Measurements from ENCODE around the gene BCAS1. TPM values are rescaled to one million over a fixed set of nuclear protein-coding genes. Genes with fewer than 3 reads are reported as not detected.

Gene BCAS1
- total RNA-seq, 1 experiment from 2014 or later: 1.2 TPM

DNA sequence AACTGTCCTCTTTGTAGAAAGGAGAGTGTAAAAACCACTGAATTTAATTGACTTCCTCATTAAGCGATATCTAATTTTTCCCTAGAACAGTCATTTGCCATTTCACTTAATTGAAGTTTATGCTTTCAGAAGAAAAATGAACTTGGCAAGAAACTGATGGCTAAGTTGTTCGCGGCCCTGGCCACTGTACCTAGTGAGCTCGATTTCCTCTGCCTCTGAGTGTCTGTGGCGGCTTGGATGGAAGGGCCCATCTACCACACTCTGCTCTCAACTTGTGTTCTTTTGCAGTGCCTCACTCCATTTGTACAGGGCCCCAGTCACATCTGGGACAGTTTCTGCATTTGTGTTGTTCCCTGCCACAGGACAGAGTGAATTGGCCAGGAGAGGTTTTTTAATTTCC is 102.9 kb downstream of the BCAS1 start:
- CTCF ChIA-PET: no interaction called here

DNA sequence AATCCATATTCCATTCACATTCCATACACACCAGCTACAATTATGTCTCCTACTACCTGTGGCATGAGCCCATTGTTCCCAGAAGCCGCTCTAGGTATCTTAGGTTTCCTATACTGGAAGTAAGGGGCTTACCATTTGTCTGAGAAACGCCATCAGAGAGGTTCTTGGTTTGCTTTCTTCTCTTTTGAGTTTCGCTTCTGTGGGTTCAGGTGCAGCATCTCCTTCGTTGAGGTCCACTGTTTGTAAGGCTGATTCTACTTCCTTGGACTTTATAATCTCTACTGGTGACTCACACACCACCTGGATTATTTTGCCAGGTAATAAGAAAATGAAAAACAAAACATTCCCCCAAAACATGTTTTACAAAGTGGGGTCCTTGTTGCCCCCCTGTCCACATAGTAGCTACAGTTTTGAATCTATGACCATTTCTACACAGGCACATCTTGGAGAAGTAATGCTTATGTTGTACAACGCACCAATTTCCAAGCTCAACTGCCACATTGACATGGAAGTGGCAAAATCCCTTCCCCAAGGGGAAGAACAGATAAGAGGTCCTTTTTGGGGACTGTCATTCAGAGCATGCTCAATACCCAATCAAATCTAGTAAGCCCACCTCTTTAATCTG is 103.5 kb downstream of the BCAS1 start:
- Mint-ChIP-seq H3K27me3 (ENCODE audit: insufficient read depth, unreplicated experiment) (peaks cover 26% of the 10 kb centered on the region), H3K4me1 (ENCODE audit: low read depth, unreplicated experiment) (no peaks in the 10 kb centered on the region), H3K27ac (ENCODE audit: unreplicated experiment) (no peak overlapping the region), H3K9me3 (ENCODE audit: unreplicated experiment) (no peaks in the 10 kb centered on the region), H3K4me3 (ENCODE audit: unreplicated experiment) (no peak overlapping the region), H3K36me3 (ENCODE audit: insufficient read depth, unreplicated experiment) (no peaks in the 10 kb centered on the region)
- Histone ChIP-seq H3K4me1 (no peaks in the 10 kb centered on the region), H3K36me3 (ENCODE audit: control insufficient read depth, insufficient read depth, low read length) (no peaks in the 10 kb centered on the region), H3K4me3 (ENCODE audit: low read depth, low read length) (no peak overlapping the region), H3K9me3 (no peaks in the 10 kb centered on the region), H3K27me3 (replicated peaks; ENCODE audit: control insufficient read depth, insufficient read depth, low read length) (peaks cover 2% of the 10 kb centered on the region; the same call in 1 of the 2 replicates)
- DNase-seq: no peak
- ChIA-PET POLR2A (no interaction called here), CTCF (no interaction called here)
- intact Hi-C loops (cut with micrococcal nuclease; ENCODE audit: unreplicated experiment): no loop called here
- TF ChIP-seq, protein P1, sequence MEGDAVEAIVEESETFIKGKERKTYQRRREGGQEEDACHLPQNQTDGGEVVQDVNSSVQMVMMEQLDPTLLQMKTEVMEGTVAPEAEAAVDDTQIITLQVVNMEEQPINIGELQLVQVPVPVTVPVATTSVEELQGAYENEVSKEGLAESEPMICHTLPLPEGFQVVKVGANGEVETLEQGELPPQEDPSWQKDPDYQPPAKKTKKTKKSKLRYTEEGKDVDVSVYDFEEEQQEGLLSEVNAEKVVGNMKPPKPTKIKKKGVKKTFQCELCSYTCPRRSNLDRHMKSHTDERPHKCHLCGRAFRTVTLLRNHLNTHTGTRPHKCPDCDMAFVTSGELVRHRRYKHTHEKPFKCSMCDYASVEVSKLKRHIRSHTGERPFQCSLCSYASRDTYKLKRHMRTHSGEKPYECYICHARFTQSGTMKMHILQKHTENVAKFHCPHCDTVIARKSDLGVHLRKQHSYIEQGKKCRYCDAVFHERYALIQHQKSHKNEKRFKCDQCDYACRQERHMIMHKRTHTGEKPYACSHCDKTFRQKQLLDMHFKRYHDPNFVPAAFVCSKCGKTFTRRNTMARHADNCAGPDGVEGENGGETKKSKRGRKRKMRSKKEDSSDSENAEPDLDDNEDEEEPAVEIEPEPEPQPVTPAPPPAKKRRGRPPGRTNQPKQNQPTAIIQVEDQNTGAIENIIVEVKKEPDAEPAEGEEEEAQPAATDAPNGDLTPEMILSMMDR (IDR thresholded peaks at IDR 0.05; ENCODE audit: insufficient read depth in 1 of 2, low read depth in 1 of 2, low read length in 1 of 2, severe bottlenecking in 1 of 2, unreplicated experiment in 1 of 2): no peak
- BruUV-seq (replicated peaks): no TSS peak

More for the DNA sequence above, 102.9 kb downstream of the BCAS1 start:
- intact Hi-C loops (cut with micrococcal nuclease; ENCODE audit: unreplicated experiment): no loop called here
- Histone ChIP-seq H3K36me3 (ENCODE audit: control insufficient read depth, insufficient read depth, low read length) (no peaks in the 10 kb centered on the region), H3K4me1 (no peaks in the 10 kb centered on the region), H3K27me3 (replicated peaks; ENCODE audit: control insufficient read depth, insufficient read depth, low read length) (peaks cover 2% of the 10 kb centered on the region; the same call in 1 of the 2 replicates), H3K9me3 (no peaks in the 10 kb centered on the region), H3K4me3 (ENCODE audit: low read depth, low read length) (no peak overlapping the region)
- Mint-ChIP-seq H3K9me3 (ENCODE audit: unreplicated experiment) (no peaks in the 10 kb centered on the region), H3K27me3 (ENCODE audit: insufficient read depth, unreplicated experiment) (peaks cover 23% of the 10 kb centered on the region), H3K27ac (ENCODE audit: unreplicated experiment) (no peak overlapping the region), H3K4me3 (ENCODE audit: unreplicated experiment) (no peak overlapping the region), H3K36me3 (ENCODE audit: insufficient read depth, unreplicated experiment) (no peaks in the 10 kb centered on the region), H3K4me1 (ENCODE audit: low read depth, unreplicated experiment) (no peaks in the 10 kb centered on the region)
- TF ChIP-seq, protein P1 (IDR thresholded peaks at IDR 0.05; ENCODE audit: insufficient read depth in 1 of 2, low read depth in 1 of 2, low read length in 1 of 2, severe bottlenecking in 1 of 2, unreplicated experiment in 1 of 2): no peak
- no TSS peak for BruUV-seq (replicated peaks)
- POLR2A ChIA-PET: no interaction called here
- DNase-seq: no peak

DNA sequence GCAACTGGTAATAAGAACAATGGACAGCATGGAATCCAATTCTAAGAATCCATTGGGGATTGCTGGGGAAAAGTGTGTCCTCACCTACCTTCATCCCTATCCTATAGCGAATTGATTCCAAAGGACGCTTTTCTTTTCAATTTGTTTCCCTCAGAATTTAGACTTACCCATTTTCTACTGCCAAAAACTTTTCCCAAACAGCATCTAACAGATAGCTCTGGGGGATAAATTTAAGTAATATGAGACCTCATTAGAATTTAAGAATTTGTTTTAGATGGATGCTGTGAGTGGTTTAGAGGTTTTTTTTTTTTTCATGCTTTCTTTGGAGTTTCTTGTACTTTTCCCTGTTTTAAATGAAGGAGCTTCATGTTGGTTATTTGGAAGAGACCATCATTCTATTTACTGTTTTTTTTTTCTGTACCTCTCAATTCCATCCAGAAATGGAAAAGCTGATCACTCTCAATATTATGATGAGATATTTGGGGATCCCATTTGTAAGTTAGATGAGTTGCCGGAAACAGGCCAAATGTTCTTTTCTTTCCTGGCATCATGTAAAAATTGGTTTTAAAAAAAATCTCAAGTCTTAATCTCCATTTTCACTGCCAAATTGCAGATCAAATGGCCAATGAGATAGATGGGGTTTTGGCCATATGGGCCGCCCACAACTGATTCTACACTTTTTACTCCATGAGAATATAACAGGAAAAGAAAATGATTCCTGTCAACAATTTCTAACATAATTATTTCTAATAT is 105.7 kb downstream of the BCAS1 start:
- Histone ChIP-seq H3K27me3 (replicated peaks; ENCODE audit: control insufficient read depth, insufficient read depth, low read length) (peaks cover 2% of the 10 kb centered on the region), H3K4me1 (peaks cover 4% of the 10 kb centered on the region; the same call in 1 of the 2 replicates), H3K9me3 (no peaks in the 10 kb centered on the region), H3K4me3 (ENCODE audit: low read depth, low read length) (no peak overlapping the region), H3K36me3 (ENCODE audit: control insufficient read depth, insufficient read depth, low read length) (no peaks in the 10 kb centered on the region)
- H3K27me3 Mint-ChIP-seq (ENCODE audit: insufficient read depth, unreplicated experiment): peaks cover 25% of the 10 kb centered on the region
- intact Hi-C loops (cut with micrococcal nuclease; ENCODE audit: unreplicated experiment): no loop called here
- H3K4me1 Mint-ChIP-seq (ENCODE audit: low read depth, unreplicated experiment): no peaks in the 10 kb centered on the region
- ChIA-PET POLR2A (no interaction called here), CTCF (interaction anchor here (0.6 to 0.8 kb wide), 2 partner anchors 90 to 92 kb away, joined by 3 to 6 read pairs; no protein-coding TSS in a partner anchor)
- no peaks in the 10 kb centered on the region for H3K36me3 Mint-ChIP-seq (ENCODE audit: insufficient read depth, unreplicated experiment)
- BruUV-seq (replicated peaks): no TSS peak
- H3K27ac Mint-ChIP-seq (ENCODE audit: unreplicated experiment): no peak overlapping the region
- TF ChIP-seq, protein P1 (IDR thresholded peaks at IDR 0.05; ENCODE audit: insufficient read depth in 1 of 2, low read depth in 1 of 2, low read length in 1 of 2, severe bottlenecking in 1 of 2, unreplicated experiment in 1 of 2): no peak
- no peak overlapping the region for H3K4me3 Mint-ChIP-seq (ENCODE audit: unreplicated experiment)
- H3K9me3 Mint-ChIP-seq (ENCODE audit: unreplicated experiment): no peaks in the 10 kb centered on the region
- no peak for DNase-seq
